GM15510 (cell line): Measurements from ENCODE around the gene PARD3.

Experiments used
- POLR2A ChIP-seq: IDR thresholded peaks from 3 replicates; pipeline ENCODE4 v1.6.1; 2011; ENCODE audit warnings: borderline replicate concordance; ENCODE audit not compliant: insufficient read length; ENCODE audit errors: extremely low read depth

Gene PARD3

DNA sequence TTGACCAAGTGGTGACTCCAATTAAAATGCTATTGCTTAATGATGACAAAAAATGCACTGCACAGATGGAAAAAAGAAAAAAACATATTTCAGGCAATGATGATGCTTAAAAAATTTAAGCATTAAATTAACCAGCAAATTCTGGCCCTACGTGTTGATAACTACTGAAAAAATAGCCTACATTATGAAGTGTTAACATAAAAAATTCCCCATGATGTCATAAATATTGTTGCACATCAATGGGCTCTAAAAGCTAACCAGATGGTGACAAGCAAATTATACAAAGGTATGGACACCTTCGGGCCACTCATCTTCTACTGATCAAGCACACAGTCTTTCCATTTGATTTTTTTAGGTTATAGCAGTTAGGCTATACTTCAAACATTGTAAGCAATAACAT is 267.4 kb downstream of the PARD3 start:
- no peak for TF ChIP-seq POLR2A

- TF ChIP-seq POLR2A = no peak
Measured at GRCh38 chr10:34547291-34547690, 267.8 kb downstream of the PARD3 start.

DNA sequence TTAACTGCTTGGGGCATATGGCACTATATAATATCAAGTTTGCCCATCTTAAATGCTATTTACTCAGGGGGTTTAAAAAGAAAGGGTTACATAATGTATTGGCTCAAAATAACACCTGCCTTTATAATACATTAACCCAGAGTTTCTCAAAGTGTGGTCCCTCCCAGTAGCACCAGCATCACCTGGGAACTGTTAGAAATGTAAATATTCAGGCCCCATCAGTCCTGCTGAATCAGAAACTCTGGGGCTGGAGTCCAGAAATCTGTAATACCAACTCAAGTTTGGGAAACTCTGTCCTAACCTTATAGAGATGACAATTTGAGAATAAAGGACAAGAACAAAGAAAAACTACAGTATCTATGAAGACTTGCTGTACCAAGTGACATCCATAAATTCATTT is 270.7 kb downstream of the PARD3 start:
- no peak for TF ChIP-seq POLR2A

DNA sequence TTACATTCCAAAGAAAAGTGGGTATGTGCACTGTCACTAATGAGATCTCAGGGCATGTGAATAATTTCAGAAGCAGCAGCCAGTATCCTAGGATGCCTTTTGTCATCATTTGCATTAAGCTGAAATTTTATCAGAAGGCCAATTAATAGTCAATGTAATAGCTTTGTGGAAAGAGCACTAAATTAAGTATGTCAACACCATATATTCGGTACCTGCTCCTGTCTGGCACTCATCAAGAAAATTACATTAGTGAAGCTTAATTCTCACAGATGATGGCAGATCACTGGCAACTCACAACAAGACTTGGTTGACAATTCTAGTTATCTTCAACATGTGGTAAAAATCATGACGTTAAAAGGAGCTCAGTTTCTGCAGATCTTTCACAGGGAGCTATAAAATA is 271.4 kb downstream of the PARD3 start:
- TF ChIP-seq POLR2A = no peak

- no peak for TF ChIP-seq POLR2A
Measured at GRCh38 chr10:34540492-34540891, 274.6 kb downstream of the PARD3 start.

- no peak for TF ChIP-seq POLR2A
Measured at GRCh38 chr10:34539533-34540315, 275.4 kb downstream of the PARD3 start.

- TF ChIP-seq POLR2A = no peak
Measured at GRCh38 chr10:34538281-34538829, 276.7 kb downstream of the PARD3 start.

DNA sequence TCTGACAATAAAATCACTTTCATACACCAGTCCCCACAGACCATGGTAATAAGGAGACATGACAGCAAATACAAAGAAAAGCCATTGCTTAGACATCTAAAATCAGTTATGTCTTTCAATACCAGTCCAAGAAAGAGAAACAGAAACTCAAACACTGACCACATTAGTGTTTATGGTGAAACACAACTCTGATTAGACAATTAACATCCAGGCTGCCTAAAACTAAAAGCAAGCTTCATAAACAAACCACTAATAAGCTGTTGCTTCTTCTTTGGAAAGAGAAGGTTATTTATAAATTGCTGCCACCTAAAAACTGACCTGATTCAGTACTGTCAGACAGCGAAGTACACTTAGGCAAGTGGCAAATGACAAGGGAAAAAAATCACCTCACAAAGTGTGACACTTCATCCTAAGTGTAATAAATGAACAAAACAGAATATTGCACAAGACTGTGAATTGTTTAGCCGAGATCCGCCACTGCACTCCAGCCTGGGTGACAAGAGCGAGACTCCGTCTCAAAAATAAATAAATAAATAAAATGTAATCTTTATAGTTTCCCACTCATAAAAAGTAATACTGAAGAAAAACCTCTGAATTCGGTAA is 277.4 kb downstream of the PARD3 start:
- TF ChIP-seq POLR2A = no peak

GRCh38 chr10:34535872-34536271 is 279.2 kb downstream of the PARD3 start:
- TF ChIP-seq POLR2A = no peak

DNA sequence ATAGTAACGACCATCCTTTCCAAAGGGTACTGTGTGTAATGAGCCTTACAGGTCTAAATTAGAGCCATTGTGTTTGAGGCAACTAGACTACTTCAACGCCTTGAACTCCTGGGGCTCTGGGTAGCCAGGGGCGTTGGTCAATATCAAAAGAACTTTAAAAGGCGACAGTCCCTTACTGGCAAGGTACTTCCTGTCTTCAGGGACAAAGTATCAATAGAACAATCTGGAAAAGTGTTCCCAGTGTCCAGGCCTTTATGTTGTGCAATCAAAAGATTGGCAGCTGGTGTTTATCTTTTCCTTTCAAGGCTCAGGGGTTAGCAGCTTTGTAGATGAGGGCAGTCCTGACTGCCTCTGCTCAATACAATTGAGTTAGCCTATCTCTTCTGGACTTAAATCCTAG is 284.3 kb downstream of the PARD3 start:
- TF ChIP-seq POLR2A = no peak

DNA sequence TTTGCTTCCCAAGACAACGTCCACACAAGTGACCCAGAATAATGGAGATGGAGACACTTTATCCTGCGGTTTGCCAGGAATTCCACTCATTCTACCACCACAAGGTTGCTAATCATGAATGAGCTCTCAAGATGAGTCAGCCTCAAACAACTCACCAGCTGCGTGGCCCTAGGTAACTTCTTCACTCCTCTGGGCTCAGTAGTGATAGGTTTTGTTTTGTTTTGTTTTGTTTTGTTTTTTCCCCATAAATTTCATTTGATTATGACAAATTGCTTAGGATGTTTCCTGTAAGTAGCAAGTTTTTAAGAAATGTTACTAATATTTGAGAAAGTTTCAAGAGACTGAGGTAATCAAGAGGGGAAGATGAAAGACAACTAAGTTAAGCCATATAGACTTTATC is 286.8 kb downstream of the PARD3 start:
- TF ChIP-seq POLR2A = no peak

DNA sequence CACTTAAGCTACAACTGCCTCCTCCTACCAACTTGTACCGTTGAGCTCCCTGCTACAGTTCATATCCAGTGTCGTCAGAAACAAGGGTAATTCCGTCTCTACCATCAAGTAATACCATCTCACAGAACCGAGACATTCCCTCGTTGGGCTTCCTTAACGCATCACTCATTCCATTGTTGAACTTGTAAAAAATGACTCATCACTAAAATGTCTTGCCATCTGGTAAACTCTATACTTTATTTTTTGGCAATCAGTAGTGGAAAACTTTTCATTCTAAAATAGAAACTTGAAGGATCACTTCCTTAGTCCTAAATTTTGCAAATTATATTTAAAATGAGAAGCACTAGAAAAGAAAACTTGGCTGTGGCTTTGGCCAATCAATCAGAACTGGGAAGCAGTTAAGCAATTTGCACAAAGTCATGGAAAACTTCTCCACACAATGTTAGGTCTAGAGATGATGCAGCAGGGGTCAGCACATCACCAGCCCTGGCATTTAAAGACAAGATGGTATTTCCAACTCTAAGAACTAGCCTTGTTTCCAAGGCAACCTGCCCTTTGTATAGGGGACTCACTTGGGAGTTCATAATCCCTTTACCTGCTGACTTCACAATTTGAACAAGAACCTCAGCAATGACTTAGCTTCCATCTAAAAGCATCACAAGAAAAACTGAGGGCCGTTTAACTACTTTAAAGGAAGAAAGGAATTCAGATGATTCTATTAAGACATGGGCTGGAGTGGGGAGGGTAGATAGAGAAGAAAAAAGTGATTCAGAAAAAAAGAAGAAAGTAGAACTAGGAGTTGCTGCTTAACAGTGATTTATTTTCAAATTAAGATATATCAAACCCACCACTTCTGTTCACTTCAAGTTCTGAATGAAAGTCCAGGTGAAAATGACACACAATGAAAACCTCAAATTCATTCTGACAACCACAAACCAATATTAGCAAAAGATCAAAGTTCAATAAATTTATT is 288.1 kb downstream of the PARD3 start:
- TF ChIP-seq POLR2A = no peak

GRCh38 chr10:34526186-34526585 is 288.9 kb downstream of the PARD3 start:
- no peak for TF ChIP-seq POLR2A

DNA sequence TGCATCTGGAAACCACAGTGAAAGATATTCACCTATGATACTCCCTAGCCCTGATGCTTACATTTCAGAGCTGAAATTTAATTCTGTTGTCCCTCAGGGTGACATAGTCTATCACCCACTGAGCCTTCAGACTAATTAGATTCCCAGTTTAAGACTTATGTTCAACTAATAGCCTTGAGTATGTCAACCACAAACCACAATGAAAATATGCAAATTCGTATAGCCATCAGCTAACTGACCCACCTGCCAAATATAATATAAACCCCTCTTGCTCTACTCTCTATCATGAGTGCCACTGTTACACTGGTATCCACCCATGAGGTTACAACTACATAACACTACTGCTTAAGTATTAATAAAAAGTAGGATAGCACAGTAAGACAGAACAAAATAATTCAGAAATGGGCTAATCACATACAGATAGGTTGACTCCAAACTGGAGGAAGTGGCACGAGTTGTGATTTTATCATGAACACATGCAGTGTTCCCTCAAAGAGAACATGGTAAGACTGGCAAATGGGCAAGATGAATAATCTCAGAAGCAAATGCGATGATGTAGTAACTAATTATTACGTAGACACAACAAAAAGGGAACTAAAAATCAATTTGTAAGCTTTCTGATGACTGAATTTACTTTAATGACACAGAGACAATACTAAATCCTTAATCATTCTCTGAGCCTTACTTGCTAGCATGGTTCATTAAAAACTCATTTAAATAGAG is 290.6 kb downstream of the PARD3 start:
- TF ChIP-seq POLR2A = no peak
